ENCODE measurements around the gene CRYGD.
"Not testable (repeated sequence)": the region's sequence is repeated elsewhere in the genome, so short reads cannot be mapped to it uniquely, and the experiment has no call there.

CRYGD gene

DNA sequence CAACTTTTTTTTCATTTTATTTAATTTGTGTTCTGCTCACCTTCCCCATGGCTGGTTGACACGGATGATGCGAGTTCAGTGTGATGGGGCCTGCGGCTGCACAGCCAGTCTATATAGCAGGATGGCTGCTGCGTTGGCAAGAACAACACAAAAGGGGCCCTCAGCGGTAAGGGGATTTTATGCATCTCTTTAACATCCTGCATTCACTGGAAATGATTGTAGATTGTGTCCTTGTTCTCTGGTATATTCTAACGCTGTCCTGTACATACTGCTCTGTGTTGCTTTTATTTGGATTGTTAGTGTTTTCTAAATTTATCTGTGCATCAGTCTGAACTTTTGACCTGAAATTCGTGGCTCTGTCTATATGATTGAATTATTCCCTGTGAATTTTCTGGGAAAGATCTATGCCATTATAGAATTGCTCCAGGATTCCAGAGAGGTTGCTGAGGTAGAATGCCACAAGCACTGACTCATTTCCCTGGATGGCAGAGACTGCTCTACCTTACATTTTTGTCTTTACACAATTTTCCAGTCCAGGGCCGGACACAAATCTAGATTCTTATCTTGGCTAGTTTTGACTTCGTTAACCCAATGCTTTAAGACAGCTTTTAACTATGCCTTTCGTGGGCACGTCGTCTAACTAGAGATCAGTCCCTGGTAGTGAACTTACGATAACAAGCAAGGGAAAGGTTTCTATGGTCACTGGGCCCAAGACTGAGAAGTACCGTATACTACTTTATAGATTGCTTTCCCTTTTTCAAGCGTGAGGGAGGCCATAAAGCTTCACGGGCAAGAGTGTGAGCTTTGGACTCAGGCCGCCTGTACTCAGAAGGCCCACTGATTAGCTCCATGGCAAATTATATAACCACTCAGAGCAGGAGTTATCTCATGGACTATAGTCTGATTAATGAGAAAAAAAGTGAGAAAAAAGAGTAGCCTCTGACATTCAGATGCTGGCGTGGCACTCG is 5.7 kb upstream of the CRYGD start, which contains the start of gene CRYGC:
Gene CRYGC (minus strand): TSS at position 85 of the 968 bp plus-strand sequence. CDS start 36 bp downstream, at position 49.
- DNase-seq, result no peak

DNA sequence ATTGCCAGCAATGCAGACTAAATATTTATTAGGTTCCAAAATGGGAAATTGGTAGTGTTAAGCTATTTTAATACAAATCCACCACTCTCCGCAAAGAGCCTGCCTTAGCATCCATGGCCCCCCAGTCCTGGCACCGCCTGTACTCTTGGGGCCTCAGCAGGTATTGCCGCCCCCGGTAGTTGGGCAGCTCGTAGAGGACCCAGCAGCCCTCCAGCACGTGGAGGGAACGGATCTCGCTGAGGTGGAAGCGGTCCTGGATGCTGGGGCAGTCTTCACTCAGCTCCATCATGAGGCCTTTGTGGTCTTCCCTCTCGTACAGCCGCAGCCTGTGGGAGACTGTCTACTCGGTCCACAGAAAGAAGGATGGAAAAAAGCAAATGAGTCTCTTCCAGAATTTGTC is 3.8 kb upstream of the CRYGD start:
- no peak for DNase-seq

DNA sequence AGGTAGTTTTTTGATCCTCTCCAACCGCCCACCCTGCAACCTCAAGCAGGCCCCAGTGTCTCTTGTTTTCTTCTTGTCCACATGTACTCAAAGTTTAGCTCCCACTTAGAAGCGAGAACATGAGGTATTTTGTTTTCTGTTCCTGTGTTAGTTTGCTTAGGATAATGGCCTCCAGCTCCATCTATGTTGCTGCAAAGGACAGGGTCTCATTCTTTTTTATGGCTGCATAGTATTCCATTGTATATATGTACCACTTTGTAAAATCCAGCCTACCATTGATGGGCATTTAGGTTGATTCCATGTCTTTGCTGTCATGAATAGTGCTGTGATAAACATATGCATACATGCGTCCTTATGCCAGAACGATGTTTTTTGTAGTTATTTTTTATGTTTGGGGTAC is 2.8 kb upstream of the CRYGD start:
- no peak for DNase-seq

DNA sequence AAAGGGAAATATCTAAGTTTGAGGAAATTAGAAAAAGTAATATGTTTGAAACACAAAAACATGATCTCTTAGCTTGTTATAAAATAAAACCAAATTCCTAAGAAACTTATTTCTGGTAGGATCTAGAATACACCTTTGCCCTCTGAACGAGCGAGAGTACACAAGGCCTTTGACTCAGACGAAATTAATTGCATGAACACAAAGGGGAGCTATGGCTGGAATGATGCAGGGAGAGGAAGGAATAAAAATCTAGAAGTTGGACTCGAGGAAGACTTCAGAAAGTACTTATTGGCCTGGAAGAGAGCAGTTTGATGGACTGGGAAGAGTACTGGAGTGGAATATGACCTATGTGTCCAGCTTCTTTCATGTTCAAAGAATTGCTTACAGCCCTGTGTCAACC is 927 bp upstream of the CRYGD start:
- DNase-seq, result no peak

DNA sequence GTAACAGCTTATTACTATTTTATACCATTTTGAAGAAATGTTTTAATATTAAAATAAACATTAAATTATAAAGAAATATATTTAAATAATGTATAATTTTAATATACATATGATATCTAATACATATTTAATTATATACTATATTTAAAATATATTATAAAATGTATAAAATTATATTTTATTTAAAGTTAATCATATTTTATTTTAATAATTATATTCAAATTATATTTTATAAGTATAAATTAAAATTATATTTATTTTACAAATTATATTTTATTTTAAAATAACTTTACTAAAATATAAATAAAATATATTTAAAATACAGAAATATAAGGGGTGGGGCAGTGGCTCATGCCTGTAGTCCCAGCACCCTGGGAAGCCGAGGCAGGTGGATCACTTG is 2.1 kb downstream of the CRYGD start:
- no peak for DNase-seq

DNA sequence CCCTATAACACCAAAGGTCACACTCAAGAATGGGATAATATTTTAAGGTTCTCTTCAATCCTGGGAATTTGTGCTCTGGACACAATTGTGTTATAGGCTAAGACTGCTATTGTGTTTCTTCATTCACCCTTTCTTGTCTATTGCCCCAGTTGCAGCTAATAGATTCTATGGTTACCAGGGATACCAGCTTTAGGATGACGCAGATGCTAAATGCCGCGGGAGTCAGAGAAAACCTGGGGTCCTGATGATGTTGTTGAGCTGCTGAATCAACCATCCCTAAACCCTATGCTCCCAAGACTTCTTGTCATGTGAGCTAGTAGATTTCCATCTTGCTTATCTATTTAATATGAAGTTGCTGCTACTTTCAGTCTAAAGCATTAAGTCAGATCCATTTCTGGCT is 5.4 kb downstream of the CRYGD start:
- no peak for DNase-seq

DNA sequence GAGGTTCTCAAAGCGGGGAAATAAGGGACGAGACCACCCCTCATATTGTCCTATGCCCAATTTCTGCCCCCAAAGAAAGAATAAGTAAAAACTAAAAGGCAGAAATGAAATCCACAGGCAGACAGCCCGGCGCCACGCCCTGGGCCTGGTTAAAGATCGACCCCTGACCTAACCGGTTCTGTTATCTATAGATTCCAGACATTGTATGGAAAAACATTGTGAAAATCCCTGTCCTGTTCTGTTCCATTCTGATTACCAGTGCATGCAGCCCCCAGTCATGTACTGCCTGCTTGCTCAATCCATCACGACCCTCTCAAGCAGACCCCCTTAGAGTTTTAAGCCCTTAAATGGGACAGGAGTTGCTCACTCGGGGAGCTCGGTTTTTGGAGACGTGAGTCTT is 6.9 kb downstream of the CRYGD start:
- DNase-seq, result not testable (repeated sequence)

DNA sequence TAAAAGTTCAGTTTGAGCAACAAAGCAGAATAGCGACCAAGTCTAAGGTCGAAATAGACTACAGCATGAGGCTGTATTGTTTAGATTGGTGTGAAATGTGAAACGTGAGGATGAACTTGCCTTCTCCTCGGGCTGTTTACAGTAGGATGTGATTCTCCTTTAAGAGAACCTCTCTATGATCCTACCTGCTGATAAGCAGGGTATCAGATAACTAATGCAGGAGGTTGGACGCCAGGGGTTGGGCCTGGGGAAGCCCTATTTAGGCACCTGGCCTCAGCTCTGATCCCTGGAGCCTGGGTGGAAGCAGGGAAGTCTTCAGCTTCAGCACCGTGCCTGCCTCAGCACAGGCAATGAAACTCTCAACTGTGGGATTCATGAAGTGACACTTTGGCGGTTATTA is 11.4 kb downstream of the CRYGD start:
- no peak for DNase-seq

DNA sequence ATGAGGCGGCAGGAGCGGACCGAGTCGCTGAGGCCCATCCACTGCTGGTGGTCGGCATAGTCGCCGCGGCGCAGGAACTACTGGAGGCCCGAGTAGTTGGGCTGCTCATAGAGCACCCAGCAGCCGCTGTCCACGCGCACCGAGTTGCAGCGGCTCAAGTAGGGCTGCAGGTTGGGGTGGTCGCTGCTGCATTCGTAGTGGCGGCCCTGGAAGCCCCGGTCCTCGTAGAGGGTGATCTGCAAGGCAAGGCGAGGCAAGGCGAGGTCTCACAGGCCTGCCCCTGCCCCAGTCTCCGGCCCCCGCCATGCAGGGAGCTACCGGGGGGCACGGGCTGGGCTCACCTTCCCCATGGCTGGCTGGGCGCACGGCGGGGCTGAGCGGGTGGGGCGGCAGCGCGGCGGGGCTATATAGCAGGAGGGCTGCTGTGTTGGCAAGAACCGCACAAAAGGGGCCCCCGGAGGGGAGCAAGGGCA is 12.0 kb downstream of the CRYGD start:
- not testable (repeated sequence) for DNase-seq

DNA sequence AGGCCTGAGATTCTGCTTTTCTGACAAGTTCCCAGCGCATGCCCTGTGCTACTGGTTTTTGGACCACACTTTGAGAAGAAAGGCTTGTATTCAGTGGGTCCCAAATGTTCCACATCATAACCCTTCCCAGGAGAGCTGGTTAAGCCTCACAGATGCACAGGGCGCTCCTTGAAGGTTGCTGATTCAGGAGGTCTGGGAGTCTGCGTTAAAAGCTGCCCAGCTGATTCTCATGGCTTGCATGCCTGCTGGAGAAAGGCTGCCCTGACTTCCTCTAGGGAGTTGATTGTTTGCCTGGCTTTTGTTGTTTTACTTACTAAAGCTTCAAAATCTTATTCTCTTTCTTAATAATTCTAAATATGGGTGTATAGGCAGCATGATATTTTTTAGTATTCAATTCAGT is 20.7 kb downstream of the CRYGD start:
- DNase-seq, result no peak

DNA sequence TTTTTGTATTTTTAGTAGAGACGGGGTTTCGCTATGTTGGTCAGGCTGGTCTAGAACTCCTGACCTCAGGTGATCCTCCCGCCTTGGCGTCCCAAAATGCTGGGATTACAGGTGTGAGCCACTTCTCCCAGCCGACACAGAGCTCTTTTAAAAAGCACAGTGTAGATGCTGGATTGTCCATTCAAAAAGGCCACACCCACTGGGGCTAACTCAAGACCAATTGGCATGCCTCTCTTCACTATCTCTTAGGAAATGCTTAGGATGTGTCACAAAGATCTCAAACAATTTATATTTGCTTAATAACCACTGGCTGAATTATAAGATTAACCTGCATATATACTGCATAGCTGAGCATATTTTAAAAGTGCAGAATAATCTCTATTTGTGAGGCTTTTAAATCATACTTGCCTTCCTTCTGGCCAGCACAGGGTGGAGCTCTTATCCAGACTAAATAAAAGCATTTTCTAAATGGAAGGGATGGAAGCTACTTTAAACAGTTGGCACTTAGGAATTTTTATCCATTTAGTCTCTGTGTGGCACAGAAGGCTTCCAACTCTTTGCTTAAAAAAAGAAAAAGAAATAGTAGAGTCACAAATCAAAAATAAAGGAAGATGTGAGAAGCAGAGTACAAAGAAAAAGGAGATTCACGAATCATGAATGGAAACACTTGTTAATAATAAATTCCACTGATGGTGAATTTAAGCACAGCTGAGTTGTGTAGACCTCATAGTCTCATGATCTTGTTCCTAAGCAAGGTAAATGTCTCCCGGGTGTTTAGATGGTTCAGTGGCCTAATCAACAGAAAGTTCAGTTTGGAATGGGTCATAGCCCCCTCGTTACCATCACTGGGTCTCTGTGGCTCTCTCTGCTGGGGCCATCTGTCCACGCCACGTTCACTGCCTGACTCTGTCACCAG is 22.4 kb downstream of the CRYGD start:
- no peak for DNase-seq

DNA sequence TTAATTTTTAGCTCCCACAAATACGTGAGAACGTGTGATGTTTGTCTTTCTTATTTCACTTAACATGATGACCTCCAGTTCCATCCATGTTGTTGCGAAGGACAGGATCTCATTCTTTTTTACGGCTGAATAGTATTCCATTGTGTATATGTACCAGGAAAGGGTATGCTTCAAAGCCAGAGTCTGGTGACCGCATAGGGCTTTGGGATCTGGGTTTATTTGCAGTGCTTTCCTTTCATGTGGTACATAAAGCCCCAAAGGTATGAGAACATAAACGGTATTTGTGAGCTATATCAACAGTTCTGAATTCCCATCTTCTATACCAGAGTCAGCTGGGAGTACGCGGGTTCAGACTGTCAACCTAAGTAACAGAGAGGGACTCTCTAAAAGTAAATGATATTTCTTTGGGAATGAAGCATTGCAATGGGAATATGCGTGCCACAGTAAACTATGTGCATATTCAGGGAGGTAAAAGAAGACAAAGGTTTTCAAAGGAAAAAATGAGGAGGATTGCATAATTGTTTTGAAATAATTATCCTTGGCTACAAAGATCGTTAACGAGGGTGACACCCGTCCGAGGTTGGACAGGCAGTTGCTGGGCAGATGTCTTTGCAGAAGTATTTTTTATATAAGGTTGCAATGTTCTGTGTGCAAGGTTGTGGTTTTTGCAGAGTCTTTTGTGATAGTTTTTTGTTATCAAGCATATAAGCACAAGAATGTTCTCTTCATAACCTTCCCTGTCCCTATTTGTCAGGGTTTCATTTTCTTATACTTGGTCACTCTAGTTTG is 24.4 kb downstream of the CRYGD start:
- no peak for DNase-seq

DNA sequence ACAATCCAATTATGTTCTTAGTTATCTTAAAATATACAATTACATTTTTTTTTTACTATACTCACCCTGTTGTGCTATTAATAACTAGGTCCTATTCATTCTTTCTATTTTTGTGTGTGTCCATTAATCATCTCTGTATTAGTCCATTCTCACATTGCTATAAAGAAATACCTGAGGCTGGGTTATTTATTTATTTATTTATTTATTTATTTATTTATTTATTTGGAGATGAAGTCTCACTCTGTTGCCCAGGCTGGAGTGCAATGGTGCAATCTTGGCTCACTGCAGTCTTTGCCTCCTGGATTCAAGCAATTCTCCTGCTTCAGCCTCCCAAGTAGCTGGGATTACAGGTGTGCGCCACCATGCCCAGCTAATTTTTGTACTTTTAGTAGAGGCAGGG is 25.6 kb downstream of the CRYGD start:
- DNase-seq, result not testable (repeated sequence)

DNA sequence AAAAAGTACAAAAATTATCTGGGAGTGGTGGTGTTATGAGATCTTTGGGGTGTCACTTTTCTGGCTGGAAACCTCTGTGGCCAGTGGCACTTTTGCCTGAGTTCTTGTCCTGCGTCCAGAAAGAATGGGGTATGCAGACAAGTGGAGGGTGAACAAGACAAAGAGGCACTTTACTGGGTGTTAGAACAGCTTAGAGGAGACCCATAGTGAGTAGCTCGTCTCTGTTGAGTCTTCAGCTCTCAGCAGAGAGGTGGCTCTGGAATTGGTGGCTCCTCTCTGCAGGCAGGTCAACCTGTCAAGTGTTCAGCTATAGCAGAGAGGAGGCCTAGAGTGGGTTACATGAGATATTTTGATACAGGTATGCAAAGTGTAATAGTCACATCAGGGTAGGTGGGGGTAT is 26.1 kb downstream of the CRYGD start:
- DNase-seq, result no peak

DNA sequence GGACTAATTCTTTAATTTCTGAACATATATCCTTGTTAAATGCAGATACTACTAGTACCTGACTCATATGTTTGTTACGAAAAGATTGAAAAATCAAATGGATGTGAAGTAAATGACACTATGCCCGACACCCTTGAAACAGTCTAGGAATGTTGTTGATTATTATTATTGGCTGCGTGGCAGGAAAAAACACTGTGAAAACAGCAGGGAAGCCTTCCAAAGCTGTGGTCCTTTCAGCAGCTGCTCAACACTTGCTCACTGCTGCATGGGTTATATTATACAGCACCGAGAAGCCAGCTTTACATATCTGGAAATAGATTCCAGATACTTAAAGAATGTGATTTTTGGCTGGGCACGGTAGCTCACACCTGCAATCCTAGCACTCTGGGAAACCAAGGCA is 26.5 kb downstream of the CRYGD start:
- DNase-seq, result no peak

DNA sequence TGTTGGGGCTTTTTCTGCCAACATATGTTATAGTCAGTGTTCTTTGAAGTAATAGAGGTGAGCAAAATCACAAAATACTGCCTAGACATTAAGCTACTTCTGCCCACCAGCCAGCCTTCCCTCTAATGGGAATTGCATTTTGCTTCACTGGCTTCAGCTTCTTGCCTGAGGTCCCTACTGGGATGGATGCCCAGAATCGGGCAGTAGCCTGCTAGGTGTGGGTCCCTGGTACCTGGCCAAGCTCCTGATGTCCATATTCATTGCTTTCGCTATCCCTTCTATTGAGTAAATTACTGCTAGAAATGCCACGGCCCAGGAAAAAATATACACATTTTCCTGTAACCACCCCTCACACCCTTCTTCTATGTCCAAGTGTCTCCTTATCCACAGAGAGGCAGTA is 27.0 kb downstream of the CRYGD start:
- DNase-seq, result no peak

DNA sequence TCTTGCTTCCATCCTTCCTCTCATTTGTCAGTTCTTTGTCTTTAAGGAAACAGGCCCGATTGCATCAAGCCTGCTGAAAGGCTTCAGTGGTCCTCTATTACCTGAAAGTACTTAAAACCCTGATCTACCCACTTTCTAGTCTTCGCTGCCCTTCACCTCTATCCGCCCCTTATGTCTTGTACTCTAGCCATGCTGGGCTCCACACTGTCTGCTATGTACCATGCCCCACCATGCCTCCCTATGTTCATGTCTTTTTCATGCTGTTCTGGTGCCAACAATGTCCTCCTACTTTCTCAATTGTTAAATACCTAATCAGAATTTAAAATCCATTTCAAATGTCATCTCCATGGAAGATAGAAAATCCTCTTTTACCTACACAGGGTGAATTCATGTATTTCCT is 28.2 kb downstream of the CRYGD start:
- no peak for DNase-seq

DNA sequence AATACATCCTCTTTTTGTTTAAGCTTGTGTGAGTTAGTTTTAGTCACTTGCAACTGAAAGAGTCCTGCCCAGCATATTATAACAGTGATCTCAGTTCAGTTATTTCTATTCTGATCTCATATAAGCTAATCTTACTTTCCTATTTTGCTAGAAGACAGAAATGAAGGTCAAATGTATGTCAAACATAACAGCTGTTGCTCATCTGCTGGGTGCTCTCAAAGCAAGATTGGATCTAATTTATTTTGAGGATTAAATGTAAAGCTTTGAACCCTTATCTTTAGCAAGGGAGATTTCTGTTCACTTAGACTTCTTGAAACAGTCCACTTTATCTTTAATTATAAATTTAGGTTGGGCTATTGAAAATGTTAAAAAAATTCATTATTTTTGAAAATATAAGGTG is 31.2 kb downstream of the CRYGD start:
- DNase-seq, result no peak

DNA sequence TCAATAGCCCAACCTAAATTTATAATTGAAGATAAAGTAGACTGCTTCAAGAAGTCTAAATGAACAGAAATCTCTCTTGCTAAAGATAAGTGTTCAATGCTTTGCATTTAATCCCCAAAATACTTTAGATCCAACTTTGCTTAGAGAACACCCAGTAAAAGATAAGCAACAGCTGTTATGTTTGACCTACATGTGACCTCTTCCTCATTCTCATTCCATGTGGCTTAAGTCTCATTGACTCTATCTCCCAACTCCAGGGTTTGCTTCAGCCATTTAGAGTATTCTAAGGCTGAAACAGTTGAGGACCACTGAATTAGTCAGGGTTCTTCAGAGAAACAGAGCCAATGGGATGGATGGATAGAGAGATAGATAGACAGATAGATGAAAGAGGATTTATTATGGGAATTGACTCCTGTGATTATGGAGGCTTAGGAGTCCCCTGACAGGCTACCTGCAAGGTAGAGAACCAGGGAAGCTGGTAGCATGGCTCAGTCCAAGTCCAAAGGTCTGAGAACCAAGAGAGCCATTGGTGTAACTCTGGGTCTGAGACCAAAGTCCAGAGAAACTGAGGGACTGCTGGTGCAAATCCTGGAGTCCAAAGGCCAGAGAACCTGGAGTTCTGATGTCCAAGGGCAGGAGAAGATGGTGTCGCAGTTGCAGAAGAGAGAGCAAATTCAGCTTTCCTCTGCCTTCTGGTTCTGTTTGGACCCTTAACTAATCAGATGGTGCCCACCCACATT is 32.1 kb downstream of the CRYGD start:
- no peak for DNase-seq

DNA sequence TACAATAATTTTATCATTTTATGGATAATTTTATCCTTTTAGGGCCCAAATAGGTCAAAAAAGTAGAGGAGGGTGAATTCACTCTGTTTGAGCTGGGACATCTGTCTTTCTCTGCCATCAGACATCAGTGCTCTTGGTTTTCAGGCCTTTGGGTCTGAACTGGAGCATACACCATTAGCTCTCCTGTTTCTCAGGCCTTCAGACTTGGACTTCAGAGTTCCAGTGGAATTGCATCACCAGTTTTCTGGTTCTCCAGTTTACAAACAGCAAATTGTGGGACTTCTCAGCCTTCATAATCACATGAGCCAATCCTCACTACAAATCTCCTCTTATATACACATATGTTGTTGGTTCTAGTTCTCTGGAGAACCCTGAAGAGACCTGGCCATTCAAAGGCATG is 33.9 kb downstream of the CRYGD start:
- DNase-seq, result no peak

DNA sequence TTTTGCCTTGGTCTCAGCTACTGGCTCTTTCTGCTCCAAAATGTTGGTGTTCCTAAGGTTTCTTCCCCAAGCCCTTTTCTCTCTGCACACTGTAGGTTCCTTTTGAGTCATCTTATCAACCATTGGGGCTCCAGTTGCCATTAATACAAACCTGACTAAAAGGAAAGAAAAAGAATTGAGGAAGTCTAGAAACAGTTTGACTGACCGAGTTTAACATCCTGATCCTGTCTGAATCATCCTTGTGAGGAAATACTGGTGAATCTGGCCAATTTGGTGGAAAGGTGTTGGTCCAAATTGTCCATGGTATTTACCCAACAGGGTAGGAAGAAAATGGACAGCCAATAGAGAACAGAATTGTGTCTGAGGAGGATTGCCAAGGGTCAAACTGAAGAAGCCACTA is 38.3 kb downstream of the CRYGD start:
- no peak for DNase-seq

DNA sequence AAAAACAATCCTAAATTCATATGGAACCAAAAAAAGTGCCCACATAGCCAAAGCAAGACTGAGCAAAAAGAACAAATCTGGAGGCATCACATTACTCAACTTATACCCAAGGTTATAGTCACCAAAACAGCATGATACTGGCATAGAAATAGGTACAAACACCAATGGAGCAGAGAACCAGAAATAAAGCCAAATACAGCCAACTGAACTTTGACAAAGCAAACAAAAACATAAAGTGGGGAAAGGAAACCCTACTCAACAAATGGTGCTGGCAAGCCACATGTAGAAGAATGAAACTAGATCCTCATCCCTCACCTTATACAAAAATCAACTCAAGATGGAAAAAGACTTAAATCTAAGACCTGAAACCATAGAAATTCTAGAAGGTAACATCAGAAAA is 40.5 kb downstream of the CRYGD start:
- DNase-seq, result no peak
